Stromal cell of bone marrow (primary cell): ENCODE results near the gene CD300LG.
"Not testable (repeated sequence)": the region's sequence is repeated elsewhere in the genome, so short reads cannot be mapped to it uniquely, and the experiment has no call there.

Experiments used
- DNase-seq: peaks from one replicate; pipeline ENCODE4 v3.0.0-alpha.2; 2012; ENCODE audit warnings: low read depth

Gene CD300LG

GRCh38 chr17:43846963-43847371 lies at the start of gene CD300LG:
TSS of gene CD300LG (plus strand) at chr17:43847176. CDS start at chr17:43847217, 41 bp downstream.
- DNase-seq, result no peak

- DNase-seq, result not testable (repeated sequence)
Measured at GRCh38 chr17:43798024-43798423, 49.0 kb upstream of the CD300LG start.

- no peak for DNase-seq
Measured at GRCh38 chr17:43799047-43799446, 47.9 kb upstream of the CD300LG start.

GRCh38 chr17:43800736-43801135 lies 46.2 kb upstream of the CD300LG start:
- DNase-seq, result no peak

- DNase-seq, result no peak
Measured at GRCh38 chr17:43801844-43802243, 45.1 kb upstream of the CD300LG start.

- DNase-seq, result no peak
Measured at GRCh38 chr17:43803758-43804157, 43.2 kb upstream of the CD300LG start.

- DNase-seq, result no peak
Measured at GRCh38 chr17:43805117-43805516, 41.9 kb upstream of the CD300LG start.

GRCh38 chr17:43808076-43808475 lies 38.9 kb upstream of the CD300LG start:
- DNase-seq, result no peak

GRCh38 chr17:43809121-43809520 lies 37.9 kb upstream of the CD300LG start:
- DNase-seq, result no peak

GRCh38 chr17:43810226-43810715 lies 36.7 kb upstream of the CD300LG start:
- no peak for DNase-seq

GRCh38 chr17:43810823-43811222 lies 36.2 kb upstream of the CD300LG start:
- no peak for DNase-seq

- no peak for DNase-seq
Measured at GRCh38 chr17:43812396-43813265, 34.3 kb upstream of the CD300LG start.

- DNase-seq, result no peak
Measured at GRCh38 chr17:43813386-43813785, 33.6 kb upstream of the CD300LG start.

- DNase-seq, result no peak
Measured at GRCh38 chr17:43814026-43814425, 33.0 kb upstream of the CD300LG start.

- peak; percentile 45 for DNase-seq
Measured at GRCh38 chr17:43814714-43815113, 32.3 kb upstream of the CD300LG start.

GRCh38 chr17:43816336-43817320 lies 30.3 kb upstream of the CD300LG start:
- DNase-seq, result no peak

GRCh38 chr17:43817826-43818225 lies 29.1 kb upstream of the CD300LG start:
- DNase-seq, result no peak

GRCh38 chr17:43818966-43819365 lies 28.0 kb upstream of the CD300LG start:
- no peak for DNase-seq

GRCh38 chr17:43820759-43821158 lies 26.2 kb upstream of the CD300LG start:
- DNase-seq, result no peak

GRCh38 chr17:43822570-43823190 lies 24.3 kb upstream of the CD300LG start:
- DNase-seq, result no peak

GRCh38 chr17:43823350-43824084 lies 23.5 kb upstream of the CD300LG start:
- DNase-seq, result no peak
